K562 (cell line): Measurements from ENCODE around the gene LRRC37A3. TPM values are rescaled to one million over a fixed set of nuclear protein-coding genes. Genes with fewer than 3 reads are reported as not detected.

Source experiments
- CBX1 ChIP-seq: sonication (generic); IDR thresholded peaks from 2 replicates; pipeline ENCODE4 v1.6.1; 2016; ENCODE audit warnings: antibody characterized with exemption, low read depth, mild to moderate bottlenecking
- CXXC5 ChIP-seq: fragments of 250-450 bp; sonication (Bioruptor Pico); IDR thresholded peaks from 2 replicates; pipeline ENCODE4 v1.8.0; 2022; ENCODE audit warnings: inconsistent platforms, mild to moderate bottlenecking, moderate library complexity
- FOXJ2 ChIP-seq: fragments of 200-800 bp; sonication (Bioruptor generic); IDR thresholded peaks from 2 replicates; pipeline ENCODE4 v1.6.1; 2016; ENCODE audit warnings: missing genetic modification characterization, missing compliant biosample characterization
- GMEB1 ChIP-seq: fragments of 250-450 bp; sonication (Bioruptor Pico); IDR thresholded peaks from 2 replicates; pipeline ENCODE4 v1.4.0; 2020; ENCODE audit warnings: mild to moderate bottlenecking
- HMGXB4 ChIP-seq: sonication (generic); formaldehyde crosslinking; IDR thresholded peaks from 2 replicates; pipeline ENCODE4 v1.8.1; 2023; ENCODE audit warnings: mild to moderate bottlenecking, missing genetic modification reagents
- HNRNPL ChIP-seq: fragments of 200-400 bp; formaldehyde crosslinking; IDR thresholded peaks from 2 replicates; pipeline ENCODE4 v1.6.1; 2017; ENCODE audit warnings: low read depth, mild to moderate bottlenecking, low read length
- LCOR ChIP-seq: sonication (generic); formaldehyde crosslinking; IDR thresholded peaks from 2 replicates; pipeline ENCODE4 v1.8.0; 2022; ENCODE audit warnings: mild to moderate bottlenecking, missing genetic modification reagents
- MLX ChIP-seq, 2 experiments: fragments of 450-650 bp in 1 of 2; sonication (generic) in 1 of 2; formaldehyde crosslinking; conservative IDR thresholded peaks; 2 replicates each; pipeline versions ENCODE4 v1.4.0 to v1.8.1; 2020 to 2022; ENCODE audit warnings: mild to moderate bottlenecking in 1 of 2, missing genetic modification reagents in 1 of 2
- MNT ChIP-seq, 2 experiments: fragments of 450-650 bp; conservative IDR thresholded peaks; 2 replicates each; pipeline ENCODE4 v1.6.1; 2017; ENCODE audit warnings: mild to moderate bottlenecking in 2 of 2, moderate library complexity in 2 of 2
- POLR2H ChIP-seq: IDR thresholded peaks from 2 replicates; pipeline ENCODE4 v1.6.1; 2016; ENCODE audit warnings: missing genetic modification characterization, low read depth, mild to moderate bottlenecking, control low read depth, missing compliant biosample characterization, moderate library complexity
- RAD21 ChIP-seq, 2 experiments: fragments of 250-450 bp in 1 of 2; fragments of 450-650 bp in 1 of 2; sonication (Bioruptor Pico) in 1 of 2; formaldehyde crosslinking in 1 of 2; IDR thresholded peaks in 1 of 2; conservative IDR thresholded peaks in 1 of 2; 2 replicates each; pipeline versions ENCODE4 v1.4.0 to v1.8.0; 2020 to 2022; ENCODE audit warnings: mild to moderate bottlenecking in 2 of 2, moderate library complexity in 1 of 2
- TAF1 ChIP-seq: IDR thresholded peaks from 2 replicates; pipeline ENCODE4 v1.6.1; 2011; ENCODE audit warnings: mild to moderate bottlenecking, low read length, moderate library complexity; ENCODE audit not compliant: insufficient read depth, control insufficient read depth, severe bottlenecking; ENCODE audit errors: extremely low read depth
- ZBTB33 ChIP-seq: sonication (generic); formaldehyde crosslinking; IDR thresholded peaks from 2 replicates; pipeline ENCODE4 v1.8.1; 2023; ENCODE audit warnings: mild to moderate bottlenecking, missing genetic modification reagents
- ZNF197 ChIP-seq: fragments of 200-800 bp; sonication (Bioruptor generic); IDR thresholded peaks from 2 replicates; pipeline ENCODE4 v1.6.1; 2016; ENCODE audit warnings: low read depth, missing genetic modification characterization, missing compliant biosample characterization
- ZNF41 ChIP-seq: fragments of 250-450 bp; sonication (Bioruptor Pico); conservative IDR thresholded peaks from 2 replicates; pipeline ENCODE4 v1.4.0; 2020; ENCODE audit warnings: mild to moderate bottlenecking
- polyA plus RNA-seq, 8 experiments: library from polyadenylated mRNA; depleted of rRNA in 4 of 8; stranded (reverse) in 5 of 8; unstranded in 3 of 8; fragments of >200 nt; fragmentation: Nextera tagmentation in 2 of 8; fragmentation: Illumina TruSeq in 1 of 8; extraction: Ambion mirVana in 2 of 8; extraction: Trizol in 1 of 8; gene quantifications; 2 replicates each; pipeline versions ENCODE4 v1.2.1 to v1.2.3, GENCODE V29; 2011 to 2014; ENCODE audit warnings: inconsistent platforms in 1 of 8, missing spikeins in 1 of 8
- total RNA-seq, 7 experiments: library from RNA; depleted of rRNA in 6 of 7; stranded (reverse); fragments of >200 nt in 6 of 7; fragmentation: Illumina TruSeq in 2 of 7; extraction: Trizol in 2 of 7; gene quantifications; 2 replicates each; pipeline versions ENCODE4 v1.2.1 to v1.2.3, GENCODE V29; 2011 to 2021; ENCODE audit warnings: low replicate concordance in 1 of 7

LRRC37A3 gene
- total and polyA plus RNA-seq, 9 of the 15 experiments (the other 6 are each of a cell fraction or from before 2014, with no cell fraction given) = 0.14 to 5.9 (median 2.2) TPM

GRCh38 chr17:64919289-64920025 lies at the start of gene LRRC37A3 (continued):
- TF ChIP-seq ZNF197 (0 out of 2 replicates have a peak, but pooled peaks have one; percentile 35), ZBTB33 (CRISPR knock-in tag) (peak; percentile 20; the same call in 1 of the 2 replicates), MNT (conservative IDR thresholded peaks at IDR 0.05) (peak in 1 of 2 experiments; percentile 60; a peak in 2 of 4 replicates), ZNF41 (CRISPR knock-in tag) (peak; percentile 38; the same call in 1 of the 2 replicates), LCOR (CRISPR knock-in tag) (0 out of 2 replicates have a peak, but pooled peaks have one; percentile 21), HNRNPL (0 out of 2 replicates have a peak, but pooled peaks have one; percentile 36), GMEB1 (peak; percentile 70), RAD21 (CRISPR knock-in tag; conservative IDR thresholded peaks at IDR 0.05 in 1 of 2, IDR thresholded peaks at IDR 0.05 in 1 of 2) (peak; percentile 57 to 67), TAF1 (peak; percentile 95), POLR2H (tag) (peak; percentile 65), MLX (CRISPR knock-in tag; conservative IDR thresholded peaks at IDR 0.05) (0 out of 4 replicates have a peak, but pooled peaks of 1 of the 2 experiments have one; percentile 62), CBX1 (peak; percentile 72; the same call in 1 of the 2 replicates), CXXC5 (CRISPR knock-in tag) (peak; percentile 94), FOXJ2 (tag) (peak; percentile 67; the same call in 1 of the 2 replicates), HMGXB4 (peak; percentile 95; the same call in 1 of the 2 replicates)
